Measurements from ENCODE around the gene UMAD1. TPM values are rescaled to one million over a fixed set of nuclear protein-coding genes. Genes with fewer than 3 reads are reported as not detected.

Gene UMAD1
- total RNA-seq, 4 donors from 2014 or later = 39.4 to 46.4 (median 44.0) TPM

GRCh38 chr7:7832518-7832917 lies 192.0 kb downstream of the UMAD1 start:
- peaks cover 0 to 14% of the 10 kb centered on the region in 2 donors for H3K4me1 ChIP-seq
- no peaks in the 10 kb centered on the region for H3K36me3 ChIP-seq
- DNase-seq = no peak
- intact Hi-C loops (cut with DNase I) = no loop called here
- no peaks in the 10 kb centered on the region for H3K27me3 ChIP-seq
- no peak for TF ChIP-seq POLR2A (IDR thresholded peaks at IDR 0.05)
- TF ChIP-seq CTCF (IDR thresholded peaks at IDR 0.05) = no peak
- no peak overlapping the region for H3K4me3 ChIP-seq (replicated peaks in 1 of 3)
- H3K27ac ChIP-seq = no peak overlapping the region
- 91 to 92% methylated on average over 5 of the region's 5 CpGs for WGBS, 2 donors
- H3K9me3 ChIP-seq = no peaks in the 10 kb centered on the region

- peaks cover 0 to 9% of the 10 kb centered on the region in 2 donors for H3K4me1 ChIP-seq
- no peak overlapping the region for H3K27ac ChIP-seq
- no peaks in the 10 kb centered on the region for H3K36me3 ChIP-seq
- 87 to 93% methylated on average over 4 of the region's 4 CpGs for WGBS, 2 donors
- no peak for TF ChIP-seq POLR2A (IDR thresholded peaks at IDR 0.05)
- no peak for TF ChIP-seq CTCF (IDR thresholded peaks at IDR 0.05)
- no peaks in the 10 kb centered on the region for H3K9me3 ChIP-seq
- no peak overlapping the region for H3K4me3 ChIP-seq (replicated peaks in 1 of 3)
- no peaks in the 10 kb centered on the region for H3K27me3 ChIP-seq
- DNase-seq = no peak
- intact Hi-C loops (cut with DNase I) = no loop called here
Measured at GRCh38 chr7:7834761-7835160, 194.2 kb downstream of the UMAD1 start.

- 96 to 98% methylated on average over 7 of the region's 7 CpGs for WGBS, 2 donors
- no peak for DNase-seq
- Histone ChIP-seq H3K9me3 (no peaks in the 10 kb centered on the region), H3K27ac (no peak overlapping the region), H3K4me3 (replicated peaks in 1 of 3) (no peak overlapping the region), H3K36me3 (no peaks in the 10 kb centered on the region), H3K4me1 (peaks cover 11 to 12% of the 10 kb centered on the region in 2 donors), H3K27me3 (no peaks in the 10 kb centered on the region)
- TF ChIP-seq POLR2A (IDR thresholded peaks at IDR 0.05) = no peak
- no peak for TF ChIP-seq CTCF (IDR thresholded peaks at IDR 0.05)
- intact Hi-C loops (cut with DNase I) = no loop called here
Measured at GRCh38 chr7:7841027-7841426, 200.5 kb downstream of the UMAD1 start.

- no peaks in the 10 kb centered on the region for H3K27me3 ChIP-seq
- 66 to 75% methylated on average over 5 of the region's 5 CpGs for WGBS, 2 donors
- intact Hi-C loops (cut with DNase I) = no loop called here
- H3K9me3 ChIP-seq = no peaks in the 10 kb centered on the region
- H3K27ac ChIP-seq = peak overlapping the region in 2 of 3 donors; percentile 27 to 61
- H3K36me3 ChIP-seq = no peaks in the 10 kb centered on the region
- no peak overlapping the region for H3K4me3 ChIP-seq (replicated peaks in 1 of 3)
- TF ChIP-seq POLR2A (IDR thresholded peaks at IDR 0.05) (no peak), CTCF (IDR thresholded peaks at IDR 0.05) (no peak)
- peaks cover 11 to 12% of the 10 kb centered on the region in 2 donors for H3K4me1 ChIP-seq
- DNase-seq = no peak
Measured at GRCh38 chr7:7843240-7843639, 202.7 kb downstream of the UMAD1 start.

- H3K27ac ChIP-seq = peak overlapping the region in 1 of 3 donors; percentile 61
- intact Hi-C loops (cut with DNase I) = no loop called here
- H3K4me1 ChIP-seq = peaks cover 11 to 12% of the 10 kb centered on the region in 2 donors
- H3K27me3 ChIP-seq = no peaks in the 10 kb centered on the region
- TF ChIP-seq POLR2A (IDR thresholded peaks at IDR 0.05) = no peak
- TF ChIP-seq CTCF (IDR thresholded peaks at IDR 0.05) = no peak
- WGBS, 2 donors = 75 to 86% methylated on average over 5 of the region's 5 CpGs
- no peak for DNase-seq
- H3K9me3 ChIP-seq = no peaks in the 10 kb centered on the region
- no peaks in the 10 kb centered on the region for H3K36me3 ChIP-seq
- no peak overlapping the region for H3K4me3 ChIP-seq (replicated peaks in 1 of 3)
Measured at GRCh38 chr7:7843972-7844371, 203.4 kb downstream of the UMAD1 start.

Data from thyroid gland (tissue), 4 donors.